HG03520 (cell line): ENCODE data around the gene SDR42E1.
"Not testable (repeated sequence)": the region's sequence is repeated elsewhere in the genome, so short reads cannot be mapped to it uniquely, and the experiment has no call there.

Experiments
- ATAC-seq: cut with Tn5 transposase; IDR thresholded peaks from one replicate; pipeline ENCODE4 v1.9.1; 2021; ENCODE audit warnings: mild to moderate bottlenecking, moderate library complexity; ENCODE audit not compliant: unreplicated experiment

The SDR42E1 gene

GRCh38 chr16:82037666-82038065 is 26.4 kb upstream of the SDR42E1 start:
- no peak for ATAC-seq

GRCh38 chr16:82037251-82037650 is 26.0 kb upstream of the SDR42E1 start:
- no peak for ATAC-seq

- no peak for ATAC-seq
Observed at GRCh38 chr16:82034981-82035612, 23.8 kb upstream of the SDR42E1 start, which contains the start of gene HSD17B2. Gene HSD17B2 (plus strand): TSS chr16:82035253. CDS start chr16:82035425, 172 bp downstream.

- ATAC-seq: no peak
Observed at GRCh38 chr16:82033683-82034300, 22.5 kb upstream of the SDR42E1 start.

- ATAC-seq: no peak
Observed at GRCh38 chr16:82033006-82033405, 21.7 kb upstream of the SDR42E1 start.

- ATAC-seq: no peak
Observed at GRCh38 chr16:82031116-82032084, 20.1 kb upstream of the SDR42E1 start.

- ATAC-seq: no peak
Observed at GRCh38 chr16:82027629-82028064, 16.4 kb upstream of the SDR42E1 start.

- ATAC-seq: no peak
Observed at GRCh38 chr16:82024883-82025282, 13.6 kb upstream of the SDR42E1 start.

- no peak for ATAC-seq
Observed at GRCh38 chr16:82024316-82024715, 13.0 kb upstream of the SDR42E1 start.

- no peak for ATAC-seq
Observed at GRCh38 chr16:82023206-82023605, 11.9 kb upstream of the SDR42E1 start.

GRCh38 chr16:82020051-82020450 is 8.8 kb upstream of the SDR42E1 start:
- ATAC-seq: no peak

GRCh38 chr16:82019535-82019934 is 8.3 kb upstream of the SDR42E1 start:
- no peak for ATAC-seq

- no peak for ATAC-seq
Observed at GRCh38 chr16:82017911-82018568, 6.8 kb upstream of the SDR42E1 start.

GRCh38 chr16:82016964-82017363 is 5.7 kb upstream of the SDR42E1 start:
- no peak for ATAC-seq

- no peak for ATAC-seq
Observed at GRCh38 chr16:82016263-82016662, 5.0 kb upstream of the SDR42E1 start.

GRCh38 chr16:82013139-82013538 is 1.9 kb upstream of the SDR42E1 start:
- no peak for ATAC-seq

GRCh38 chr16:82010649-82011048 is 621 bp downstream of the SDR42E1 start:
- ATAC-seq: no peak

GRCh38 chr16:82009789-82010188 is 1.5 kb downstream of the SDR42E1 start:
- not testable (repeated sequence) for ATAC-seq

- no peak for ATAC-seq
Observed at GRCh38 chr16:82008957-82009592, 2.2 kb downstream of the SDR42E1 start.

- ATAC-seq: no peak
Observed at GRCh38 chr16:82007189-82007588, 4.1 kb downstream of the SDR42E1 start.
